ENCODE results near the gene PCDHGA1. TPM values are rescaled to one million over a fixed set of nuclear protein-coding genes. Genes with fewer than 3 reads are reported as not detected.
"Not testable (repeated sequence)": the region's sequence is repeated elsewhere in the genome, so short reads cannot be mapped to it uniquely, and the experiment has no call there.

PCDHGA1 gene
- polyA plus RNA-seq, 12 donors = 0.44 to 0.86 (median 0.56) TPM; not detected in 2

- no peak for DNase-seq
Observed at GRCh38 chr5:141343953-141344463, 13.7 kb downstream of the PCDHGA1 start.

- DNase-seq = no peak
Observed at GRCh38 chr5:141345327-141345726, 15.0 kb downstream of the PCDHGA1 start.

- DNase-seq = not testable (repeated sequence)
Observed at GRCh38 chr5:141346017-141346416, 15.7 kb downstream of the PCDHGA1 start.

- no peak for DNase-seq
Observed at GRCh38 chr5:141349917-141350619, 19.8 kb downstream of the PCDHGA1 start, which contains the start of gene PCDHGB1. Gene PCDHGB1, plus strand, starts transcription at chr5:141350099. Its CDS starts 162 bp downstream, at chr5:141350261.

GRCh38 chr5:141351591-141351990, 21.3 kb downstream of the PCDHGA1 start:
- DNase-seq = no peak

- no peak for DNase-seq
Observed at GRCh38 chr5:141354900-141355469, 24.7 kb downstream of the PCDHGA1 start, which contains the start of gene PCDHGA4. Gene PCDHGA4, plus strand, starts transcription at chr5:141355021. Its CDS starts 87 bp downstream, at chr5:141355108.

- no peak for DNase-seq
Observed at GRCh38 chr5:141355641-141356040, 25.3 kb downstream of the PCDHGA1 start.

GRCh38 chr5:141356133-141356532, 25.8 kb downstream of the PCDHGA1 start:
- no peak for DNase-seq

GRCh38 chr5:141356950-141357349, 26.6 kb downstream of the PCDHGA1 start:
- DNase-seq = no peak

GRCh38 chr5:141359790-141360426, 29.6 kb downstream of the PCDHGA1 start, which contains the start of gene PCDHGB2:
Gene PCDHGB2, plus strand, starts transcription at chr5:141359994. Its CDS starts 142 bp downstream, at chr5:141360136.
- no peak for DNase-seq

- no peak for DNase-seq
Observed at GRCh38 chr5:141360685-141361084, 30.4 kb downstream of the PCDHGA1 start.

- DNase-seq = no peak
Observed at GRCh38 chr5:141362719-141363118, 32.4 kb downstream of the PCDHGA1 start.

GRCh38 chr5:141363952-141364660, 33.8 kb downstream of the PCDHGA1 start, which contains the start of gene PCDHGA5:
Gene PCDHGA5, plus strand, starts transcription at chr5:141364162. Its CDS starts 169 bp downstream, at chr5:141364331.
- DNase-seq = no peak

- DNase-seq = no peak
Observed at GRCh38 chr5:141366016-141366896, 35.9 kb downstream of the PCDHGA1 start.

- DNase-seq = no peak
Observed at GRCh38 chr5:141369994-141370848, 39.9 kb downstream of the PCDHGA1 start, which contains the start of gene PCDHGB3. Gene PCDHGB3, plus strand, starts transcription at chr5:141370242. Its CDS starts 153 bp downstream, at chr5:141370395.

- no peak for DNase-seq
Observed at GRCh38 chr5:141371572-141372475, 41.5 kb downstream of the PCDHGA1 start.

- no peak for DNase-seq
Observed at GRCh38 chr5:141373673-141374317, 43.5 kb downstream of the PCDHGA1 start, which contains the start of gene PCDHGA6. Gene PCDHGA6, plus strand, starts transcription at chr5:141373891. Its CDS starts 193 bp downstream, at chr5:141374084.

- no peak for DNase-seq
Observed at GRCh38 chr5:141374627-141375026, 44.3 kb downstream of the PCDHGA1 start.
